ENCODE results near the gene LLGL2. TPM values are rescaled to one million over a fixed set of nuclear protein-coding genes. Genes with fewer than 3 reads are reported as not detected.

Gene LLGL2
- total and polyA plus RNA-seq, 2 donors = 5.3 to 36.6 TPM

DNA sequence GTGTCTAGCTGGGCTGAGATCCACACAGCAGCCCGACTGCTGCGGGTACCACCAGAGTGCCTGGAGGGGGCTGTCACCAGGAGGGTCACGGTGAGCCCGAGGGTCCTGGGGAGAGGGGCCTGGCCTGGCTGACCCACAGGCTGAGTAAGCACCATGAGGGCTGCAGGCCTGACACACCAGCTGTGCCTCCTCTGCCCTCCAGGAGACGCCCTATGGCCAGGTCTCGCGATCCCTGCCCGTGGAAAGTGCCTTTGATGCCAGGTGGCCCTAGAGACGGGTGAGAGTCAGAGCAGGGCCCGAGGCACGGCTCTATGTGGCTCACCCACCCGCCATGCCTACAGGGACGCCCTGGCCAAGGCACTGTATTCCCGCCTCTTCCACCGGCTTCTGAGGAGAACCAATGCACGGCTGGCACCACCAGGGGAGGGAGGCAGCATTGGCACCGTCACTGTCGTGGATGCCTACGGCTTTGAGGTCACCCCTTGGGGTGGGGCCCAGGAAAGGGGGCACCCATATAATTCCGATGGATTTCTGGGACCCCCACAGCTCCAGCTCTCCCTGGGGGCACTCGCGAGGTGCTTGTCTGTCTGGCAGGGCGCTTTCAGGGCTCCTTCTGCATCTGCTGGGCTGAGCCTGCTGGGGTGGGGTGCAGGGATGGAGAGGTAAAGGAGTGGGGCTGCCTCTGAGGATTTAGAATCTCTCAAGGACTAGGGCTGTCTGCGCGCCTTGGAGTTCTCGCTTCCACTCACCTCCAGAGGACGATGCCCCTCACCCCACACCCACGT, 69.2 kb downstream of the LLGL2 start:
- peaks cover 8 to 25% of the 10 kb centered on the region in 2 donors for H3K36me3 ChIP-seq (ENCODE audit: control insufficient read depth in 2 of 2, insufficient read depth in 2 of 2, low read length in 1 of 2)
- 97% methylated on average over 28 of the region's 28 CpGs for WGBS
- DNase-seq (ENCODE audit: low read depth in 6 of 9, low spot score in 9 of 9) = no peak

GRCh38 chr17:75595284-75595919, 69.9 kb downstream of the LLGL2 start:
- peaks cover 0 to under 1% of the 10 kb centered on the region in 2 donors for H3K4me1 ChIP-seq (ENCODE audit: control insufficient read depth in 2 of 2, insufficient read depth in 2 of 2, low read length in 2 of 2)
- no peak for DNase-seq (ENCODE audit: low read depth in 6 of 9, low spot score in 9 of 9)
- H3K36me3 ChIP-seq (ENCODE audit: control insufficient read depth in 2 of 2, insufficient read depth in 2 of 2, low read length in 1 of 2) = peaks cover 2 to 23% of the 10 kb centered on the region in 2 donors
- H3K27me3 ChIP-seq (ENCODE audit: control insufficient read depth in 2 of 2, insufficient read depth in 1 of 2, low read length in 1 of 2) = no peaks in the 10 kb centered on the region
- H3K4me3 ChIP-seq (ENCODE audit: low read length in 2 of 2) = no peak overlapping the region
- no peak overlapping the region for H3K27ac ChIP-seq (ENCODE audit: low read depth in 1 of 2, low read length in 1 of 2)
- no peaks in the 10 kb centered on the region for H3K9me3 ChIP-seq (ENCODE audit: control insufficient read depth in 2 of 2, insufficient read depth in 1 of 2, low read length in 1 of 2)
- 98% methylated on average over 13 of the region's 13 CpGs for WGBS

More for the DNA sequence above, 69.2 kb downstream of the LLGL2 start:
- Histone ChIP-seq H3K9me3 (ENCODE audit: control insufficient read depth in 2 of 2, insufficient read depth in 1 of 2, low read length in 1 of 2) (no peaks in the 10 kb centered on the region), H3K27me3 (ENCODE audit: control insufficient read depth in 2 of 2, insufficient read depth in 1 of 2, low read length in 1 of 2) (no peaks in the 10 kb centered on the region), H3K4me3 (ENCODE audit: low read length in 2 of 2) (no peak overlapping the region), H3K4me1 (ENCODE audit: control insufficient read depth in 2 of 2, insufficient read depth in 2 of 2, low read length in 2 of 2) (peaks cover 0 to 8% of the 10 kb centered on the region in 2 donors), H3K27ac (ENCODE audit: low read depth in 1 of 2, low read length in 1 of 2) (no peak overlapping the region)

GRCh38 chr17:75595920-75596313, 70.4 kb downstream of the LLGL2 start:
- WGBS = 97% methylated on average over 6 of the region's 6 CpGs
- Histone ChIP-seq H3K27me3 (ENCODE audit: control insufficient read depth in 2 of 2, insufficient read depth in 1 of 2, low read length in 1 of 2) (no peaks in the 10 kb centered on the region), H3K27ac (ENCODE audit: low read depth in 1 of 2, low read length in 1 of 2) (no peak overlapping the region)

GRCh38 chr17:75596320-75597087, 71.0 kb downstream of the LLGL2 start:
- H3K4me1 ChIP-seq (ENCODE audit: control insufficient read depth in 2 of 2, insufficient read depth in 2 of 2, low read length in 2 of 2) = no peaks in the 10 kb centered on the region
- WGBS = 98% methylated on average over 17 of the region's 17 CpGs
- H3K4me3 ChIP-seq (ENCODE audit: low read length in 2 of 2) = no peak overlapping the region
- no peaks in the 10 kb centered on the region for H3K9me3 ChIP-seq (ENCODE audit: control insufficient read depth in 2 of 2, insufficient read depth in 1 of 2, low read length in 1 of 2)
- DNase-seq (ENCODE audit: low read depth in 6 of 9, low spot score in 9 of 9) = no peak
- H3K27me3 ChIP-seq (ENCODE audit: control insufficient read depth in 2 of 2, insufficient read depth in 1 of 2, low read length in 1 of 2) = no peaks in the 10 kb centered on the region
- H3K36me3 ChIP-seq (ENCODE audit: control insufficient read depth in 2 of 2, insufficient read depth in 2 of 2, low read length in 1 of 2) = peaks cover 0 to 12% of the 10 kb centered on the region in 2 donors
- H3K27ac ChIP-seq (ENCODE audit: low read depth in 1 of 2, low read length in 1 of 2) = no peak overlapping the region

More at GRCh38 chr17:75595920-75596313, 70.4 kb downstream of the LLGL2 start:
- H3K36me3 ChIP-seq (ENCODE audit: control insufficient read depth in 2 of 2, insufficient read depth in 2 of 2, low read length in 1 of 2) = peaks cover 0 to 18% of the 10 kb centered on the region in 2 donors
- no peak for DNase-seq (ENCODE audit: low read depth in 6 of 9, low spot score in 9 of 9)
- no peak overlapping the region for H3K4me3 ChIP-seq (ENCODE audit: low read length in 2 of 2)
- no peaks in the 10 kb centered on the region for H3K4me1 ChIP-seq (ENCODE audit: control insufficient read depth in 2 of 2, insufficient read depth in 2 of 2, low read length in 2 of 2)
- H3K9me3 ChIP-seq (ENCODE audit: control insufficient read depth in 2 of 2, insufficient read depth in 1 of 2, low read length in 1 of 2) = no peaks in the 10 kb centered on the region

GRCh38 chr17:75601057-75601987, 75.8 kb downstream of the LLGL2 start:
- Histone ChIP-seq H3K27ac (ENCODE audit: low read depth in 1 of 2, low read length in 1 of 2) (no peak overlapping the region), H3K4me1 (ENCODE audit: control insufficient read depth in 2 of 2, insufficient read depth in 2 of 2, low read length in 2 of 2) (no peaks in the 10 kb centered on the region), H3K4me3 (ENCODE audit: low read length in 2 of 2) (no peak overlapping the region), H3K27me3 (ENCODE audit: control insufficient read depth in 2 of 2, insufficient read depth in 1 of 2, low read length in 1 of 2) (no peaks in the 10 kb centered on the region), H3K9me3 (ENCODE audit: control insufficient read depth in 2 of 2, insufficient read depth in 1 of 2, low read length in 1 of 2) (no peaks in the 10 kb centered on the region), H3K36me3 (ENCODE audit: control insufficient read depth in 2 of 2, insufficient read depth in 2 of 2, low read length in 1 of 2) (no peaks in the 10 kb centered on the region)
- 90% methylated on average over 28 of the region's 28 CpGs for WGBS
- peak in 5 of 9 donors; percentile 8 to 49 (median 25) for DNase-seq (ENCODE audit: low read depth in 6 of 9, low spot score in 9 of 9)

- no peaks in the 10 kb centered on the region for H3K4me1 ChIP-seq (ENCODE audit: control insufficient read depth in 2 of 2, insufficient read depth in 2 of 2, low read length in 2 of 2)
- WGBS = 97% methylated on average over 12 of the region's 12 CpGs
- H3K27ac ChIP-seq (ENCODE audit: low read depth in 1 of 2, low read length in 1 of 2) = no peak overlapping the region
- H3K4me3 ChIP-seq (ENCODE audit: low read length in 2 of 2) = no peak overlapping the region
- DNase-seq (ENCODE audit: low read depth in 6 of 9, low spot score in 9 of 9) = no peak
- H3K9me3 ChIP-seq (ENCODE audit: control insufficient read depth in 2 of 2, insufficient read depth in 1 of 2, low read length in 1 of 2) = no peaks in the 10 kb centered on the region
- H3K36me3 ChIP-seq (ENCODE audit: control insufficient read depth in 2 of 2, insufficient read depth in 2 of 2, low read length in 1 of 2) = no peaks in the 10 kb centered on the region
- no peaks in the 10 kb centered on the region for H3K27me3 ChIP-seq (ENCODE audit: control insufficient read depth in 2 of 2, insufficient read depth in 1 of 2, low read length in 1 of 2)
Observed at GRCh38 chr17:75602644-75603043, 77.1 kb downstream of the LLGL2 start.

DNA sequence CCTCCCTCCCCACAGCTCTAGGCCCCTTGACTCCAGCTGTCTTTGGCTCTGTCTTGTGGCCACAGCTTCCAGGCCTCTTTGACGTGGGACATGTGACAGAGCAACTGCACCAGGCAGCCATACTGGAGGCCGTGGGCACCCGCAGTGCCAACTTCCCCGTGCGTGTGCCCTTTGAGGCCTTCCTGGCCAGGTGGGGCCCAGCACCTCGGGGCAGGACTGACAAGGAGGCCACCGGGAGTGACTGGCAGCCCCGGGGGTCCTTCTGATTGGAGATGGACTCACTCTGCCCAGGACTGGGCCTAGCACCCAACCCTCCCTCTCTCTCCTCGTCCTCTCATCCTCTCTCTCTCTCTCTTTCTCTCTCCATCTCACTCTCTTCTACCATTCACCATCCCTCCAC, 77.6 kb downstream of the LLGL2 start:
- Histone ChIP-seq H3K4me1 (ENCODE audit: control insufficient read depth in 2 of 2, insufficient read depth in 2 of 2, low read length in 2 of 2) (no peaks in the 10 kb centered on the region), H3K27ac (ENCODE audit: low read depth in 1 of 2, low read length in 1 of 2) (no peak overlapping the region), H3K36me3 (ENCODE audit: control insufficient read depth in 2 of 2, insufficient read depth in 2 of 2, low read length in 1 of 2) (no peaks in the 10 kb centered on the region), H3K4me3 (ENCODE audit: low read length in 2 of 2) (no peak overlapping the region), H3K9me3 (ENCODE audit: control insufficient read depth in 2 of 2, insufficient read depth in 1 of 2, low read length in 1 of 2) (no peaks in the 10 kb centered on the region), H3K27me3 (ENCODE audit: control insufficient read depth in 2 of 2, insufficient read depth in 1 of 2, low read length in 1 of 2) (no peaks in the 10 kb centered on the region)
- DNase-seq (ENCODE audit: low read depth in 6 of 9, low spot score in 9 of 9) = no peak
- WGBS = 91% methylated on average over 9 of the region's 9 CpGs

DNA sequence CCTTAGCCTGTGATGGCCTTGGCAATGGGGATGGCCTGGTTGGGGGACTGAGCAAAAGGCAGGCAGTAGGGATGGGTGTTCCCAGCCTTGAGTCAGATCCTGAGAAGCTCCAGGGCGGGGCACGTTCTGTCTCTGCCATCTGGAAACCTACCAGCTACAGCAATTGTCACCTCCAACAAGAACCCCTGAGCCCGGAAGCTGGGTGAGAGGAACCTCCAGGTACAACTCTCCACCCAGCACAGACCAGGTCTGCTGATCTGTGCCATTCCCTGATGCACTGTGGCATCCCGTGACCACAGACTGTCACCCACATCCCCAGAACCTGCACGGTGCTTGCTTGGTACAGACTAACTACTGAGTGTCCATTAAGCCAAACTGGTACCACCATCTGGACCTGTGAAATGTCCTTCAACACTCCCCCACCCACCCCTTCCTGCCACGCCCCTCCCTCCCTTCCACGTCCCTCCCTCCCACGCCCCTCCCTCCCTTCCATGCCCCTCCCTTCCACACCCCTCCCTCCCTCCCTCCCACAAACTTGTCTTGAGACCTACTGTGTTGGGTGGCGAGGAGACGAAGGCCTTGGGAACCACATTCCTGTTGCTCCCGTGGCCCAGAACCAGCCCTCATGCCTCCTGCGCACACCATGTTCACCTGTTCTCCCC, 78.7 kb downstream of the LLGL2 start:
- Histone ChIP-seq H3K27me3 (ENCODE audit: control insufficient read depth in 2 of 2, insufficient read depth in 1 of 2, low read length in 1 of 2) (no peaks in the 10 kb centered on the region), H3K9me3 (ENCODE audit: control insufficient read depth in 2 of 2, insufficient read depth in 1 of 2, low read length in 1 of 2) (no peaks in the 10 kb centered on the region), H3K4me1 (ENCODE audit: control insufficient read depth in 2 of 2, insufficient read depth in 2 of 2, low read length in 2 of 2) (no peaks in the 10 kb centered on the region), H3K27ac (ENCODE audit: low read depth in 1 of 2, low read length in 1 of 2) (no peak overlapping the region), H3K4me3 (ENCODE audit: low read length in 2 of 2) (no peak overlapping the region), H3K36me3 (ENCODE audit: control insufficient read depth in 2 of 2, insufficient read depth in 2 of 2, low read length in 1 of 2) (no peaks in the 10 kb centered on the region)
- DNase-seq (ENCODE audit: low read depth in 6 of 9, low spot score in 9 of 9) = no peak
- 95% methylated on average over 12 of the region's 12 CpGs for WGBS
